Duodenal mucosa (tissue), 2 donors: ENCODE results near the gene LZIC.

Experiments
- H3K27ac ChIP-seq: one replicate; pipeline ENCODE4 v1.7.0; 2013; ENCODE audit warnings: low read depth, low read length
- H3K27me3 ChIP-seq, 2 donors: one replicate each; pipeline ENCODE4 v1.7.0; 2013; ENCODE audit warnings: low read length in 2 of 2, control low read depth in 1 of 2; ENCODE audit not compliant: insufficient read depth in 2 of 2, control insufficient read depth in 1 of 2
- H3K36me3 ChIP-seq, 2 donors: one replicate each; pipeline ENCODE4 v1.7.0; 2013; ENCODE audit warnings: low read length in 2 of 2, control low read depth in 1 of 2; ENCODE audit not compliant: insufficient read depth in 2 of 2, control insufficient read depth in 1 of 2
- H3K4me1 ChIP-seq, 2 donors: one replicate each; pipeline ENCODE4 v1.7.0; 2013; ENCODE audit warnings: low read length in 2 of 2, control low read depth in 1 of 2; ENCODE audit not compliant: insufficient read depth in 2 of 2, control insufficient read depth in 1 of 2
- H3K4me3 ChIP-seq, 2 donors: one replicate each; pipeline ENCODE4 v1.7.0; 2013; ENCODE audit warnings: low read length in 2 of 2, low read depth in 1 of 2
- H3K9ac ChIP-seq, 2 donors: one replicate each; pipeline ENCODE4 v1.7.0; 2013; ENCODE audit warnings: low read length in 2 of 2, low read depth in 1 of 2
- H3K9me3 ChIP-seq, 2 donors: one replicate each; pipeline ENCODE4 v1.7.0; 2013; ENCODE audit warnings: low read length in 2 of 2, control low read depth in 1 of 2; ENCODE audit not compliant: control insufficient read depth in 1 of 2

Gene LZIC

DNA sequence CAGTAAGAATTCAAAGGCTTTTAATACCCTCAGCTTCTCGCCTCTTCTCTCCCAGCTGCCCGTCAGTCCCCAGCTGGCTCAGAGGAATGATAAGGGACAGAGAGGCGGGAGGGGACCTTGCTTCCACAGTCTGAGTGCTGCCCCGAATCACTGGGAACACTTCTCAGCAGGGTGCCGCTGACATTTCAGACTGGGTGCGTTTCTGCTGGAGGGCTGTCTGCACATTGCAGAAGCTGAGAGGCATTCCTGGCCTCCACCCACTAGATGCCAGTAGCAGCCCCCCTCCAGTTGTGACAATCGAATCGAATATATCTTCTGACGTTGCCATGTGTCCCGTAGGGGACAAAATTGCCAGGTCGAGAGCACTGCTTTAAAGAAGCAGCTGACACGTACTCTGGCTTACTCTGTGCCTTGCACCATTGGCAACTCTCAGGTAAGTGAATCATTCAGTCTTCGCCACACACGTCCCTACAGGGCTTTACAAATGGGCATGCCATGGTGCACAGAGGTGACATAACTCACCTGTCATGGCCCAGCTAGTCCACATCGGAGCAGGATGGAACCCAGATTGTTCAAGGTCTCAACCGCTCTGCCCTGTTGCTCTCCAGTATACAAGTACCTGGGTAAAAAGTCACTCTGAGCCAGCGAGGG is 57.0 kb downstream of the LZIC start:
- Histone ChIP-seq H3K27ac (no peak overlapping the region), H3K9ac (no peak overlapping the region)

DNA sequence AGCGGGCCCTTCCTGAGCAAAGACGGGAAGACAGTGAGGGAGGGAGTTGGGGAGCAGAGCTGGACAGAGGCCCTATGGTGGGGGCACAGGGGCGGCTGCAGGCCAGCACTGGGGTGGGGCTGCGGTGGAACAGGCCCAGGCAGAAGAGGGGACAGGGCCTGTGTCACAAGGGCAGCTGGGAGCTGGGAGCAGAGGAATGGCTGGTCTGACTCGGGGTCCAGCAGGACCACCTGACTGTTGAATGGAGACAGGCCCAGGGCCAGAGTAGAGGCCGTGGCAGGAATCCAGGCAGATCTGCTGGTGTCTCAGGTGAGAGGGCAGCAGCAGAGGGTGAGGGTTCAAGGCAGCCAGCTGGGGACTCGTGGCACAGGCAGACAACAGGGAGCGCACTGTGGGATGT is 58.4 kb downstream of the LZIC start:
- Histone ChIP-seq H3K9ac (no peak overlapping the region), H3K27me3 (no peaks in the 10 kb centered on the region), H3K27ac (no peak overlapping the region), H3K4me1 (no peaks in the 10 kb centered on the region), H3K9me3 (no peaks in the 10 kb centered on the region), H3K4me3 (no peak overlapping the region), H3K36me3 (peaks cover 0 to 10% of the 10 kb centered on the region in 2 donors)

More for the DNA sequence above, 57.0 kb downstream of the LZIC start:
- no peak overlapping the region for H3K4me3 ChIP-seq
- H3K4me1 ChIP-seq = peaks cover 0 to 6% of the 10 kb centered on the region in 2 donors
- H3K36me3 ChIP-seq = peaks cover 0 to 12% of the 10 kb centered on the region in 2 donors
- H3K27me3 ChIP-seq = no peaks in the 10 kb centered on the region
- H3K9me3 ChIP-seq = no peaks in the 10 kb centered on the region

DNA sequence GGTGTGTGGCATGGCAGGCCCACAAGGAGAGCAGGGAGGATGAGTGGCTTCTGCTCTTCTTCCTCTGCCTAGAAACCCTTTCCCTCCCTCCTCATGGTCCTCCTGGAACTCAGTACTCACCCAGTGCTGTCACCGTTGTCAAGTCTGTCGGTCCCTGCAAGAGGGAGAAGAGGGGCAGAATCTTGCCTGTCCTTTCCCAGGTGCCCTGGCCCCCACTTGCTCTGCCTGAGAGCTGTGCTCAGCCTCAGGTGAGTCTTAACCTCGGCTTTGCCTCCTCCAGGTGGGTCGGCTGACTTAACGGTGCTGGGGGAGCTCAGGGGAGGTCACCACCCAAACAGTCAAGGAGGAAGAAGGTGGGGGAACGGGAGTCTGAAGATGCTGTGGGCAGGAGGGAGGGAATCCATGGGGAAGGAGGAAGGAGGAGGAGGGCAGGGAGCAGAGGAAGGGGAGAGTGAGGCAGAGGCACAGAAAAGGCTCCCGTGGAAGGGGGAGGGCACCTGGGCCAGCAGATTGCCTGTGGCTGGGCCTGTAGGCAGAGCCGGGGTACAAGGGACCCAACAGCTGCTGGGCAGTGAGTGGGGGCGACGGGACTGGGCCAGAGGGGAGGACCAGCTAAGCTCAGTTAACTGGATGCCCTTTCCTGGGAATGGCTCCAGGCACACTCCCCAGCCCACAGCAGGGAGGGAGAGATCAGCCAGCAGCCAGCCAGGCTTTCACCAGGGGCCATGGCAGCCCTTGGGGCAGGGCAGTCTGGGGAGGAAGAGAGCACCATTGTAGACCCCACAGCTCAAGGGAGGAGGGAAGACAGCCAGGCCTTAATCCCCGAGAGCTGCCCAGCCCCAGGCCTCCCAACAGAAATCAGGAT is 59.4 kb downstream of the LZIC start:
- Histone ChIP-seq H3K27me3 (no peaks in the 10 kb centered on the region), H3K27ac (no peak overlapping the region), H3K4me3 (no peak overlapping the region), H3K9me3 (no peaks in the 10 kb centered on the region), H3K4me1 (no peaks in the 10 kb centered on the region), H3K36me3 (peaks cover 0 to 9% of the 10 kb centered on the region in 2 donors), H3K9ac (no peak overlapping the region)

DNA sequence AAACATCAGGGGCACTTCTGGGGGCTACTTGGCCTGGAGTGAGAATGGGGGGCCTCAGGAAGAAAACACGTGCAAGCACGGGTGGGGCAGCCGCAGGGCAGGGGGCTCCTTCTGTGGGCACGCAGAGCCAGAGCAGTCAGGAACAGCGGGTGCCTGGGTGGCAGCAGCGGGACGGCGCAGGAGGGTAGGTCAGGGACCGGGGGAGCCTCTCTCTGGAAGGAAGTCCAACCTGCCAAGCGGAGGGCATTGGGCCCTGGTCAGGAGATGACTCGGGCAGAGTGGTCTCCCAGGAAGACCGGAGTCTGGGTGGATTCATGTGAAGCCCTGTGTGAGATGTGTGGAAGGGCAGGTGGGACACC is 60.3 kb downstream of the LZIC start:
- Histone ChIP-seq H3K9me3 (no peaks in the 10 kb centered on the region), H3K4me1 (peaks cover 7% of the 10 kb centered on the region in 2 donors), H3K27ac (no peak overlapping the region), H3K9ac (no peak overlapping the region), H3K27me3 (no peaks in the 10 kb centered on the region), H3K36me3 (peaks cover 0 to 9% of the 10 kb centered on the region in 2 donors), H3K4me3 (no peak overlapping the region)

DNA sequence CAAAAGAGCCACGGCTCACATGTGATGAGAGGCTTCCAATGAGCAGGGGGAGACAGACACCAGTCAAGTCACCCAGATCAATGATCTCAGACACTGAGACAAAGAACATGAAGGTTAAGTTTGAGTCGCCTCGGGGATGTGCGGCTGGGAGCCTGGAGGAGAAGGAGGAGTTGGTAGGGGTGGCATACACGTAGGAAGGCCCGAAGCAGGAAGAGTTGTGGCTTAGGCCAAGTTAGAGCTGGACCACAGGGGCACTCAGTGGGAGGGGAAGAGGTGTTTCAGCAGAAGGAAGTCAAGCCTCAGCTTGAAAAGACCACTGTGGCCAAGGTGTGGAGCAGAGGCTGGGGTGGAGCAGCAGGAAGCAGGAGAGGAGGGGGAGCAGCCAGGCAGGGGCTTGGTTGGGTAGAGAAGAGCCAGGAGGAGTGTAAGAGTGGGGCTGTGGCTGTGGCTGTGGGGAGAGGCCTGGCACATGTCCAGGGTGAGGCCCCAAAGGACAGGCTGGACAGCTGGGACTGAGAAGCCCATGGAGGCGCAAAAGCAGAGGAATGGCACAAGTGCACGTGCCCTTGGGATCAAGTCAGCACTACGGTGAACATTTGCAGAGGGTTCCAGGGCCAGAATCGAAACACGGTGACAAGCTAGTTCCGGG is 60.8 kb downstream of the LZIC start:
- H3K4me3 ChIP-seq = no peak overlapping the region
- H3K36me3 ChIP-seq = peaks cover 0 to 9% of the 10 kb centered on the region in 2 donors
- H3K27ac ChIP-seq = no peak overlapping the region
- H3K4me1 ChIP-seq = peaks cover 11 to 12% of the 10 kb centered on the region in 2 donors
- no peak overlapping the region for H3K9ac ChIP-seq
- no peaks in the 10 kb centered on the region for H3K27me3 ChIP-seq
- no peaks in the 10 kb centered on the region for H3K9me3 ChIP-seq

DNA sequence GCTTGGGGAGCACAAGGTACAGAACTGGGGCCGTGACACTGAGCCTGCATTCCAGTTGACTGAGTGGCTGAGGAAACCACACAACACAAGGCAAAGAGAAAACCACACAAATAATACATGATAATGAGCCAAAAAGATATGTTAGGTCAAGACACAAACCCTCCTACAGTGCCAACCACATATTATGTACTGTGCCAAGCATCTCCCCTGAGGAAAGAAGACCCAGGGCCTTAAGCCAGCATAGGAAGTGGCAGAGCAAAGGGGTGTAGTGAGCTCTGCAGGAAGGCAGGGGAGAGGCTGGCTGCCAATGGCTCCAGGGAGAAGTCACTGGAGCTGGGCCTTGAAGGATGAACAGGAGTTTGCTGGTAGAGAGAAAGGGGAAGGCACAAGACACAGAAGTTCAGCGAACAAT is 61.3 kb downstream of the LZIC start:
- Histone ChIP-seq H3K9me3 (no peaks in the 10 kb centered on the region), H3K27me3 (no peaks in the 10 kb centered on the region), H3K9ac (no peak overlapping the region), H3K27ac (no peak overlapping the region), H3K4me1 (peaks cover 11 to 12% of the 10 kb centered on the region in 2 donors), H3K36me3 (peaks cover 0 to 6% of the 10 kb centered on the region in 2 donors), H3K4me3 (no peak overlapping the region)
